GM19035 (cell line): ENCODE results near the gene FGFR2.

Experiments used
- ATAC-seq: cut with Tn5 transposase; IDR thresholded peaks from one replicate; pipeline ENCODE4 v1.9.1; 2021; ENCODE audit not compliant: unreplicated experiment

FGFR2 gene

DNA sequence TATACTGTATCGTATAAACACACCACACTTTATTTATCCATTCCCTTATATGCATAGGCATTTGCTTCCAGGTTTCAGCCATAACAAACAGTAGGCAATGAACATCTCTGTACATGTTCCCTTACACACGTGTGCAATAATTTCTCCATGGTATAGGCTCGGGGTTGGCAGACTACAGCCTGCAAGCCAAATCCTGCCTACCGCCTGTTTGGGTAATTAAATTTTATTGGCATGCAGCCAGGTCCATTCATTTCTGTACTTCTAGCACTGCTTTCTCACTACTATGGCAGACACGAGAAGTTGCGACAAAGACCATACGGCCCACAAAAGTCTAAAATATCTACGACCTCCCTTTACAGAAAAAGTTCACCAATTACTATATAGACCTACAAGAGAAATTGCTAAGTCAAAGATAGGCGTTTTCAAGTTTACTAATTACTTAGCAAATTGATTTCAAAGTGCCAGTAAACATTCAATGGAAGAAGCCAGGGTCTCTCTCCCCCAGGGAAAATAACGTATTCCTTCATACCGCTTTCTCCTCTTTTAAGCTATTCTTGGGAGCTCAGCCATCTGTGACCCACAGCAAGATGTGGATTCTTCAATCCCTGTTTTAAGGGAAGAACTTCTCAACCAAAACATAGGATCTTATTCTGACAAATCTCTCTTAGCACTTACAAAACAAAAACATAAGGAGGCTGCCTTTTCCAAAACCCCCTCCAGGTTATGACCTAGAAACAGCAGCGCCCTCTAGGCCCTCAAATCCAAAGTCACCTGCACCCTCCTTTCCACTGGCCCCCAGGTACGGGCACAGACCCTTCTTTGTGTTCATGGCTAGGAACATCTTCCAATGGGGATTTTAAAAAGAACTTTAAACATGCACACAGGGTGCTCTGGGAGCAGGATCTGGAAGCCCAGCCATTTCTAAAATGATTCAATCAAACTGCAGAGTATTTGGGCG lies 100.5 kb downstream of the FGFR2 start:
- no peak for ATAC-seq

- ATAC-seq: no peak
Measured at GRCh38 chr10:121495719-121496118, 102.5 kb downstream of the FGFR2 start.

- no peak for ATAC-seq
Measured at GRCh38 chr10:121494296-121494695, 103.9 kb downstream of the FGFR2 start.

DNA sequence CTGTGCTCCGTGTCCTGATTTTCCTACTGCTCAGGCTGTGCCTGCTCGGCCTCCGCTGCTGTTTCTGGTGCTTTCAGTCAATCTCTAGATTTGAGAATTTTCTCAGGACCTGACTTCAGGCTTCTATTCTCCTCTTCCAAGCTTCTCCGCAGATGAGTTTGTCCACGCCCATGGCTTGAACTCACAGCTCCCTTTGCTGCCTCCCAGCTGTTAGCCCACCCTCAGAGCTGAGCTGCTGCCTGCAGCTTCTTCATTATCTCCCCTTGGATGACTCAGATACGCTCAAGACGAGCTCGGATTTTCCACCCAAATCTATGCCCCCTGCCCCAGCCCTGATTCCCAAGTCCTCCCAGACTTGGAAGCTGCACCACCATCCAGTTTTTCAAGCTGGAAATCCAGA lies 104.7 kb downstream of the FGFR2 start:
- no peak for ATAC-seq

DNA sequence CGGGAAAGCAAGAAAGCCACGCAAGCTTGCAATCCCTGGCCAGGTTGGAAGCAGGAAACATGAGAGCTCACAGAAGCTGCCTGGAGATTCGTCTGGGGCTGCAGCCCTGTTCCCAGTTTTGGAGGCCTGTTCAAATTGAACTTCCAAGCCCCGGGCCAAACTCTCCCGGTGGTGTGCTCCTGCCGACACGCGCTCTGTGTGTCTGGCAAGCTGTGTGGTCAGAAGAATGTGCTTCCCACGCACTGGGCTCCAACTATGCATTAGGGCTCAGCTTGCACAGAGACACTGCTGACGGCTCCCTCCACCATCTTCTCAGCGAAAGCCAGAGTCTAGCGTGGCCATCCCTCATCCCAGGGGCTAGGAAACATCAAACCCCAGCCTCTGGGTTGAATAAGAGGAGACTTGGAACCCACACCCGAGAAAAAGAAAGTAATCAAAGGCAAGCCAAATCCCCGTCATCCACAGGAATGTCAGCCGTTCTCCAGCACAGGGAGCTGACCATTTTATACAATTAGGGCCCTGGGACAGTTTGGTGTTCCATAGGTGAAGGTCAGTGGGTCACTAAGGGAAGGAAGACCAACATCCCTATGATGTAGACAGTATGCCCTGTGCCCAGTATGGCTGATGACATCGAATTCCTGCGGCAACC lies 107.2 kb downstream of the FGFR2 start:
- ATAC-seq: no peak

GRCh38 chr10:121485436-121486139 lies 112.7 kb downstream of the FGFR2 start:
- no peak for ATAC-seq

DNA sequence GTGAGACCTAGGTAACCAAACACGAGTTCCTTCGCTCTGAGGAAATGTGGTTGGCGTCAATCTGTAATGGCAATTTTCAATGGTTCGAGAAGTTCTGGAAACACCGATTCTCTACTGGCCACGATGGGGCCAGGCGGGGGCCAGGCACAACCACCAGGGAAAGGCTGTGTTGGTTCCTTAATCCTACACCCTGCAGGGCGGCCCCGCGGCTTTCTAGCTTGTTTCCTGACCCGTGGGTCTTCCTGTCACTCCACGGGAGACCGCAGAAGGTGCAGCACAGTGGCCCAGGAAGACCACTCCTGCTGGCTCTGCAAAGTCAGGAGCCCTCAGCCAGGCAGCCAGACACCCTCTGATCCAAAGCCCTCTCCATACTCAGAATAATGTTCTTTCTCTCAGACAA lies 113.4 kb downstream of the FGFR2 start:
- ATAC-seq: no peak

DNA sequence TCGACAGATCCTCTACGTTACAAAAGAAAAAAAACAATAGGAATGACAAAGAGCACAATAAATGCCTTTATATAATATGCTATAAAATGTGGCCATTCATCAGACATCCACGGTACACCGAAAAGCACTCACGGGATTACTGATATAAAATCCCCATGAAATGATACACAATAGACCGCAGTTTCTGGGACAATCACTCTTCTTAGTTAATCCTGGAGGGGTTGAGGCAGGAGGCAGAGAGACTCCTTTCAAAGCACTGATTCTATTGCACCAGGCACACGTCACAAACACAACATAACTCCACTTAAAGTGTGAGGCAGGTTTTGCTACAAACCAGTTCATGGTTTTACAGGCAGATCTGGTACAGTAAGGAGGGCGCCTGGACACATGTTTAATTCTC lies 113.8 kb downstream of the FGFR2 start:
- no peak for ATAC-seq

DNA sequence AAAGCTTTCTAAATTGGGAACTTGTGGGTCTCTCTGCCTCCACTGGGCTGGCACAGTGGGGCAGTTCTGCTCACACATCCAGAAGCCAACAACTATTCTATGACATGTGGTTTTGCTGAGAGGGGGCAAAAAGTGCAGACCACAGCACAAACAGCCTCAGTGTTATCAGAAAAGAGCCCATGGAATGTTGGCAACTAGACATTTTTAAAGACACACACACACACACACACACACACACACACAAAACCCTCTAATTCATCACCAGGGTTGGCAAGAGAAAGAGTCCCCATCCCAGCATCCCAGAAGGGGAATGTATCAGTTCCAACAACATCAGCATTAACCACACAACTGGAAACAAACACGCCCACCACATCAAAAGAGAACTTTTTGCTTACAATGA lies 117.1 kb downstream of the FGFR2 start:
- ATAC-seq: no peak

- no peak for ATAC-seq
Measured at GRCh38 chr10:121478556-121478955, 119.7 kb downstream of the FGFR2 start.

- ATAC-seq: no peak
Measured at GRCh38 chr10:121469797-121470606, 128.2 kb downstream of the FGFR2 start.

DNA sequence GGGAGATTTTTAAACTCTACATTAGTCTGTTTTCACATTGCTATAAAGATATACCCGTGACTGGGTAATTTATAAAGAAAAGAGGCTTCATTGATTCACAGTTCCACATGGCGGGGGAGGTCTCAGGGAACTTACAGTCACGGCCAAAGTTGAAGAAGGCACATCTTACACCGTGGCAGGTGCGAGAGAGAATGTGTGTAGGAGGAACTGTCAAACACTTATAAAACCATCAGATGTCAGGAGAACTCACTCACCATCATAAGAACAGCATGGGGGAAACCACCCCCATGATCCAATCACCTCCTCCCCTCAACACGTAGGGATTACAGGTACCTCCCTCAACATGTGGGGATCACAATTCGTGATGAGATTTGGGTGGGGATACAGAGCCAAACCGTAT lies 129.5 kb downstream of the FGFR2 start:
- no peak for ATAC-seq

GRCh38 chr10:121466424-121466823 lies 131.8 kb downstream of the FGFR2 start:
- no peak for ATAC-seq

DNA sequence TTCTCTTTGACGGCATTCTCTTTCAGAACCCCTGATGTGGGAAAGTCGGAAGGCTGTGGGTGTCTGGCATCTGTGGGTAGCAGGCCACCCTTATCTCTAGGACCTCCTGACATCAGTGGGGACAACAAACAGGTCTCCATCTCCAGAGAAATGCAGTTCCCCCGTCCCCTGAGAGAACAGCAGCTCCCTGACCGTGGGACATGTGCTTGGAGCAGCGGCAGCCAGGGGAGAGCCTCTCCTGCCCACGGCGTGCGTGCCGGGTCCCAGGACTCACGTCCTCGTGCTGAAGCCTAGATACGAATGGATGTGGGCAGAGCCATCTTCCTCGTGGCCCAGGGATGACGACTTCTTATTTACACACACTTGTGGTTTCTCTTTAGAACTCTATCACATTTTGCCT lies 133.0 kb downstream of the FGFR2 start:
- ATAC-seq: no peak

DNA sequence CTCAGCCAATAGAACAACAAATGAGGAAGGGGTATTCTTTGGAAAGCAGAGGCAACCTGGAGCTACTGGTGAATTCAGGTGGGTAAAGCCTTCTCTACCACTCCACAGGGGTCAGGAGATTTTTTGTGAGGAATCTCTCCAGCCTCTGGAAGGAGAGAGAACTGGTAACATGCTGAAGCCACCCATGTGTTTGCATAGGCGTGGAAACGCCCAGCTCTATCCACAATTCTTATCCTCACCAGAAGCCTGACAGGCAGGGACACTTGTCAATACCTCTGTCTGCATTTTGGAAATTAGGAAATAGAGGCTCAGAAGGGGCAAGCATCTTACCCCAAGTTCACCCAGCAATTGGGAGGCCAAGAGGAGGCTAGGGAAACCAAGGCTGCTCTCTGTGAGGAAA lies 133.7 kb downstream of the FGFR2 start:
- no peak for ATAC-seq

- ATAC-seq: no peak
Measured at GRCh38 chr10:121462955-121463354, 135.3 kb downstream of the FGFR2 start.

- ATAC-seq: no peak
Measured at GRCh38 chr10:121462281-121462680, 136.0 kb downstream of the FGFR2 start.

GRCh38 chr10:121461307-121461706 lies 136.9 kb downstream of the FGFR2 start:
- ATAC-seq: no peak

DNA sequence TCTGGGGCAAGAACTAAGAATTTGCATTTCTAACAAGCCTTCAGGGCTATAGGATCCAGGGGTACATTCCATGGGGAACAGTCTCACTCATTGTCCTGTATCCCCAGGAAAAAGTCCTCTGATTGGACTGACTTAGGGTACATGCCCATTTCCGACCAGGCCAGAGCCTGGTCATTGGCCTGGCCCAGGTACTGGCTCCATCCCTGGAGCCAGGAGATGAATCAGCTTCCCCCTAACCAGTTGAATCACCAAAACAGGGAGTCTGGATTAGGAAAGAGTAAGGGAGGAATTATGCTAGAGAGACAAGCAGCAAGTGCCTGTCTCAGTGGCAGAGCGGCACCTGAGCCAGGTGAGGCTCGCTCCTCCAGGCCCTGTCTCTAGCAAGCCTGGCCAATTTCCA lies 137.5 kb downstream of the FGFR2 start:
- ATAC-seq: no peak

- ATAC-seq: no peak
Measured at GRCh38 chr10:121459622-121460453, 138.4 kb downstream of the FGFR2 start.
